GM12873 (cell line): ENCODE results near the gene CBX8.

Experiments
- TF ChIP-seq, protein P1 (sequence below): IDR thresholded peaks from 2 replicates; pipeline ENCODE4 v1.5.1; 2012; ENCODE audit warnings: low read depth, mild to moderate bottlenecking, moderate library complexity, low read length, control low read depth; ENCODE audit not compliant: insufficient read depth; ENCODE audit errors: missing control alignments

Gene CBX8

DNA sequence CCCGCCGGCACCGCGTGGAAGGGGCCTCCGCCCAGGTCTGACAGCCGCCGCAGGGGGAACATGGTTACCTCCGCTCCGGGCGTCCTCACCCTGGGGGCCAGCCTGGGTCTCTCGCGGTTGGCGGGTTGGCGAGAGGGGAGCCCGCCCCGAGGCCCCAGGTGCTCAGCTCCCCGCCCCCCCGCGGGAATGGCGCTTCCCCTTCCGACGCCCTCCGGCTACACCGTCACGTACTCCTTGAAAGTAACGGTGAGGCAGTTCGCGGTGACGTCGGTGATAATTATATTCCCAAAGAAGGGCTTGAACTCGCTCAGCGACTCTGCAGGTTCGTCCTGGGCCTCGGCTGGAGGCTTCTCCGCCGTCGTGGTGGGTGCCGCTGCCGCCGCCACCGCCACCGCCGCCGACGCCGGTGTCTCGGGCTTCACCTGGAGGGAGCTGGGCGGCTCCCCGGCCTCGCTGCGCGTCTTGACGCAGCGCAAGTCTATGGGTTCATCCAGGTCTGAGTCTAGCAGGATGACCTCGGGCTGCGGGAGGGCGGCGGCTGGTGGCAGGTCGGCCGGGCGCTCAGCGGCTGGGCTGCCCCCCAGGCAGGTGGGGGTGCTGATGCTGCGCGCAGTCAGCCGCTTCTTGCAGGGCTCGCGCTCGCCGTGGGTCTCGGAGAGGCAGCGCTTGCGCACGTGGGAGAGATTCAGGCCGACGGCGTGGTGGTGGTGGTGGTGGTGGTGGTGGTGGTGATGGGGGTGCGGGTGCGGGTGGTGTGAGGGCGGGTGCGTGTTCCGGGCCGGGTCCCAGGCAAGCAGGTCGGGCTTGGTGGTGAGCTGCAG, 37.1 kb upstream of the CBX8 start:
- TF ChIP-seq, protein P1, sequence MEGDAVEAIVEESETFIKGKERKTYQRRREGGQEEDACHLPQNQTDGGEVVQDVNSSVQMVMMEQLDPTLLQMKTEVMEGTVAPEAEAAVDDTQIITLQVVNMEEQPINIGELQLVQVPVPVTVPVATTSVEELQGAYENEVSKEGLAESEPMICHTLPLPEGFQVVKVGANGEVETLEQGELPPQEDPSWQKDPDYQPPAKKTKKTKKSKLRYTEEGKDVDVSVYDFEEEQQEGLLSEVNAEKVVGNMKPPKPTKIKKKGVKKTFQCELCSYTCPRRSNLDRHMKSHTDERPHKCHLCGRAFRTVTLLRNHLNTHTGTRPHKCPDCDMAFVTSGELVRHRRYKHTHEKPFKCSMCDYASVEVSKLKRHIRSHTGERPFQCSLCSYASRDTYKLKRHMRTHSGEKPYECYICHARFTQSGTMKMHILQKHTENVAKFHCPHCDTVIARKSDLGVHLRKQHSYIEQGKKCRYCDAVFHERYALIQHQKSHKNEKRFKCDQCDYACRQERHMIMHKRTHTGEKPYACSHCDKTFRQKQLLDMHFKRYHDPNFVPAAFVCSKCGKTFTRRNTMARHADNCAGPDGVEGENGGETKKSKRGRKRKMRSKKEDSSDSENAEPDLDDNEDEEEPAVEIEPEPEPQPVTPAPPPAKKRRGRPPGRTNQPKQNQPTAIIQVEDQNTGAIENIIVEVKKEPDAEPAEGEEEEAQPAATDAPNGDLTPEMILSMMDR: no peak

DNA sequence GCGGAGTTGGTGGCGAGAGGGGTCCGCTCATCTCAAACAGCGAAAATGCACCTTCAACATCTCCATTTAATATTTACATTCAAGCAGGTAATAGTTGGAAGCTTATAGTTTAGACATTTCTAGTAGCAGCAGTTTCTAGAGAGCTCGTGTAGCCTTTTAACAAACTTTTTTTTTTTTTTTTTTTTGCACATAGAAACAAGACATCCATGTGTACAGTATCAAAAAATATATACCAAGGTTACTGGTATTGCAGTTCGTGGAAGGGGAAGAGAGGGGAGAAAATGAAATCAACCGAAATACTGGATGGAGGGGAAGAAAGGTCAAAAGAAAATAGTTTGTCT, 36.2 kb upstream of the CBX8 start:
- TF ChIP-seq, protein P1: no peak

- TF ChIP-seq, protein P1: no peak
Measured at GRCh38 chr17:79832218-79833109, 35.6 kb upstream of the CBX8 start.

DNA sequence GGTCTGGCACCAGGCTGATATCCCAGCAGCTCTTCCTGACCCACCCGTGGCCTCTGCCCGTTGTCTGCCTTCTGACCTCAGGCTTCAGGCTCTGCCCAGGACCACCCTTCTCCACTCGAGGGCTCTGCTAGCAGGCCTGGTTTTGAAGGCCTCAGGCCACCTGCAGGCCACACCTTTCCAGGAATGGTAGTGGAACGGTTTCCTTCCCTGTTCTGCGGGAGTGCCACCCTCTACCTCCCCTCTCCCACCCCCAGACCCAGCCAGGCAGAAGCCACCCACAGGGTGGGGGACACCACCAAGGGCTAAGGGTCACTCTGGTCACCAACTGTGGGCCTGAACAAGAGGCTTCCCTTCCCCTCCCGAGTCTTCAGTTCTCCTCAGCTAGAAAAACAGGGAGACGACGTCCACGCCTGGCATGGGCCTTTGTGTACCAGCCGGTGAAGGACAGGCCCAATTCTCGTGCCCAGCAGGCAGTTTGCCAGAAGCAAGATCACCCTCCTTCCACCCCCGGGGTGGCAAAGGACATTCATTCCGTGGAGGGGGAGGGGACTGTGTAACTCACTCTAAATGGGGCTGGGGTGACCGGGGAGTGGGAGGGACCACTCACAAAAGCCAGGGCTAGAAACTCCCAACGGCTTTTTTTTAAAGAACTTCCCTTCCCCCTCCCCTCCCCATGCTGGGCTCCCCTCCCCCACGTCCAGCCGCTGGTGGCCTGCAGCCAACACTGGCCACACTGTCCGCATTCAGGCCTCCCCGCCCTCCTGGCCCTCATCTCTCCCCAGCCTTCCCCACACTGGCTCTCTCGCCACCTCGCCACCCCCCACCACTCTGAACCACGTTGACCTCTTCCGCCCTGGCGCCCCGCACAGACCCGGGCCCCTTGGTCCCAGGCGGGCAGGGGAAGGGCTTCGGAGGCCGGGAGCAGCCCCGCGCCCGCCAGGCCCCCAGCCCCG, 34.7 kb upstream of the CBX8 start:
- TF ChIP-seq, protein P1: no peak

- TF ChIP-seq, protein P1: no peak
Measured at GRCh38 chr17:79830763-79831264, 33.9 kb upstream of the CBX8 start.

DNA sequence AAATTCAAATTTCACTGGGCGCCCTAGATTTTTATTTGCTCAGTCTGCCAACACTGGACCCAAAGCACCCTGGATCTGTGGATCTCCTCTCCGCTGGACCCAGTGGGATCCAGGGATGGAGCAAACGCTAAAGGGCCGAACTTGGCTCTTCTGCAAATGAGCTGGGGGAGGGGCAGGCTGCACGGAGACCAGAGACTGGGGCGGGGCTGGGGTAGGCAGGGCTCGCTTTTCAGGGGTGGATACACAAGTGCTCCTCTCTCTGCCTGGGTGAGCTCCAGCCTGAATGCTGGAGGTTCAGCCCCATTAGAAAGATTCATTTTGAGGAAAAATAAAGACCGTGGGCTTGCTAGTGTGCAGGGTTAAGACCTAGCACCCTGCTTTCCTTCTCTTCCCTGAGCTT, 33.4 kb upstream of the CBX8 start:
- TF ChIP-seq, protein P1: no peak

- TF ChIP-seq, protein P1: no peak
Measured at GRCh38 chr17:79829457-79829856, 32.6 kb upstream of the CBX8 start.
